CD14-positive monocyte (primary cell): ENCODE results near the gene SHQ1. TPM values are rescaled to one million over a fixed set of nuclear protein-coding genes. Genes with fewer than 3 reads are reported as not detected.
A peak's percentile ranks its signal among the peaks of the same experiment; 100 is the strongest.

Experiments used
- DNase-seq, 3 donors: peaks; one replicate each; pipeline ENCODE4 v3.0.0-alpha.2; 2011 to 2022
- H2AFZ ChIP-seq: 2 replicates; pipeline ENCODE4 v1.6.0; 2012; ENCODE audit warnings: mild to moderate bottlenecking, low read depth, low read length, inconsistent platforms; ENCODE audit not compliant: insufficient read depth, poor library complexity, severe bottlenecking
- H3K27ac ChIP-seq, 2 donors: 1 replicate in 1 of 2; 2 replicates in 1 of 2; pipeline ENCODE4 v1.5.1; 2012 to 2013; ENCODE audit warnings: low read length in 2 of 2, control low read depth in 1 of 2, inconsistent platforms in 1 of 2, low read depth in 1 of 2, mild to moderate bottlenecking in 1 of 2
- H3K27me3 ChIP-seq, 2 donors: one replicate each; pipeline versions ENCODE4 v1.6.0 to v1.6.1; 2011 to 2013; ENCODE audit warnings: low read length in 2 of 2; ENCODE audit not compliant: control insufficient read depth in 2 of 2, insufficient read depth in 2 of 2
- H3K36me3 ChIP-seq, 2 donors: replicated peaks in 1 of 2; 1 replicate in 1 of 2; 2 replicates in 1 of 2; pipeline versions ENCODE4 v1.5.1 to v1.6.1; 2012 to 2013; ENCODE audit warnings: low read length in 2 of 2, control low read depth in 1 of 2, inconsistent platforms in 1 of 2, mild to moderate bottlenecking in 1 of 2; ENCODE audit not compliant: insufficient read depth in 2 of 2, control insufficient read depth in 1 of 2
- H3K4me1 ChIP-seq, 2 donors: 1 replicate in 1 of 2; 2 replicates in 1 of 2; pipeline versions ENCODE4 v1.5.1 to v1.6.1; 2012 to 2013; ENCODE audit warnings: low read length in 2 of 2, control low read depth in 1 of 2, inconsistent platforms in 1 of 2, mild to moderate bottlenecking in 1 of 2, moderate library complexity in 1 of 2; ENCODE audit not compliant: insufficient read depth in 2 of 2, control insufficient read depth in 1 of 2
- H3K4me2 ChIP-seq: replicated peaks from 2 replicates; pipeline ENCODE3; 2012; ENCODE audit warnings: low read length, moderate library complexity, mild to moderate bottlenecking; ENCODE audit not compliant: poor library complexity, severe bottlenecking; ENCODE audit errors: extremely low read depth
- H3K4me3 ChIP-seq, 3 experiments: fragments of 200-600 bp in 1 of 3; sonication (generic) in 1 of 3; replicated peaks in 1 of 3; 1 replicate in 2 of 3; 2 replicates in 1 of 3; pipeline ENCODE4 v1.5.1; 2011 to 2013; ENCODE audit warnings: low read length in 3 of 3, mild to moderate bottlenecking in 3 of 3, control low read depth in 2 of 3, low read depth in 2 of 3, inconsistent platforms in 1 of 3, moderate library complexity in 1 of 3
- H3K79me2 ChIP-seq: 2 replicates; pipeline ENCODE4 v1.6.0; 2012; ENCODE audit warnings: mild to moderate bottlenecking, control low read depth, inconsistent platforms, low read length, moderate library complexity; ENCODE audit not compliant: insufficient read depth
- H3K9ac ChIP-seq: 2 replicates; pipeline ENCODE4 v1.6.0; 2017; ENCODE audit warnings: low read length, mild to moderate bottlenecking; ENCODE audit not compliant: insufficient read depth, poor library complexity, severe bottlenecking
- H3K9me3 ChIP-seq, 2 donors: replicated peaks in 1 of 2; 1 replicate in 1 of 2; 2 replicates in 1 of 2; pipeline versions ENCODE4 v1.5.1 to v1.6.1; 2012 to 2013; ENCODE audit warnings: low read length in 2 of 2, control low read depth in 1 of 2; ENCODE audit not compliant: control insufficient read depth in 1 of 2, insufficient read depth in 1 of 2
- H4K20me1 ChIP-seq: 2 replicates; pipeline ENCODE4 v1.6.0; 2012; ENCODE audit warnings: mild to moderate bottlenecking, low read length, control low read depth, moderate library complexity; ENCODE audit not compliant: insufficient read depth
- H3K27ac Mint-ChIP-seq, 7 donors: one replicate each; pipeline ENCODE4 v1.8.0; 2020; ENCODE audit warnings: mild to moderate bottlenecking in 7 of 7, mixed read lengths in 7 of 7, moderate library complexity in 6 of 7, inconsistent platforms in 2 of 7
- H3K27me3 Mint-ChIP-seq, 3 donors: one replicate each; pipeline ENCODE4 v1.8.0; 2021 to 2022; ENCODE audit warnings: low read depth in 3 of 3, mild to moderate bottlenecking in 3 of 3, mixed read lengths in 3 of 3, moderate library complexity in 3 of 3, inconsistent platforms in 1 of 3
- H3K36me3 Mint-ChIP-seq, 2 donors: one replicate each; pipeline ENCODE4 v1.8.0; 2020; ENCODE audit warnings: mixed read lengths in 2 of 2, inconsistent platforms in 1 of 2, mild to moderate bottlenecking in 1 of 2
- H3K4me1 Mint-ChIP-seq: one replicate; pipeline ENCODE4 v1.8.0; 2020; ENCODE audit warnings: mild to moderate bottlenecking, mixed read lengths
- H3K4me3 Mint-ChIP-seq, 2 donors: one replicate each; pipeline ENCODE4 v1.8.0; 2020; ENCODE audit warnings: mild to moderate bottlenecking in 2 of 2, mixed read lengths in 2 of 2, moderate library complexity in 1 of 2
- H3K9me3 Mint-ChIP-seq, 7 donors: one replicate each; pipeline ENCODE4 v1.8.0; 2020 to 2022; ENCODE audit warnings: mixed read lengths in 7 of 7, mild to moderate bottlenecking in 6 of 7, moderate library complexity in 6 of 7, inconsistent platforms in 2 of 7
- WGBS: methylation state at CpG from one replicate; pipeline ENCODE4 v1.1.5; 2013; ENCODE audit warnings: missing lambda C conversion rate; ENCODE audit not compliant: insufficient coverage; 5-methylcytosine and 5-hydroxymethylcytosine counted together
- intact Hi-C, 2 donors: fragments of 100-400 bp; cut with micrococcal nuclease; formaldehyde crosslinking; loops; one replicate each; pipeline versions ENCODE4 v1.15.0 to v1.15.1; 2023
- polyA plus RNA-seq, 3 donors: library from polyadenylated mRNA; depleted of rRNA in 1 of 3; unstranded in 2 of 3; stranded (reverse) in 1 of 3; fragments of 300-500 nt in 2 of 3; fragments of >200 nt in 1 of 3; fragmentation: Illumina TruSeq in 2 of 3; gene quantifications; 1 replicate in 2 of 3; 2 replicates in 1 of 3; pipeline ENCODE4 v1.2.3, GENCODE V29; 2012 to 2021
- TF ChIP-seq, protein P1 (sequence below): fragments of 200-600 bp; IDR thresholded peaks from one replicate; pipeline ENCODE4 v1.8.0; 2022; ENCODE audit warnings: antibody characterized with exemption, mild to moderate bottlenecking

Gene SHQ1
- polyA plus RNA-seq, 3 donors: 3.5 to 31.6 (median 8.2) TPM

DNA sequence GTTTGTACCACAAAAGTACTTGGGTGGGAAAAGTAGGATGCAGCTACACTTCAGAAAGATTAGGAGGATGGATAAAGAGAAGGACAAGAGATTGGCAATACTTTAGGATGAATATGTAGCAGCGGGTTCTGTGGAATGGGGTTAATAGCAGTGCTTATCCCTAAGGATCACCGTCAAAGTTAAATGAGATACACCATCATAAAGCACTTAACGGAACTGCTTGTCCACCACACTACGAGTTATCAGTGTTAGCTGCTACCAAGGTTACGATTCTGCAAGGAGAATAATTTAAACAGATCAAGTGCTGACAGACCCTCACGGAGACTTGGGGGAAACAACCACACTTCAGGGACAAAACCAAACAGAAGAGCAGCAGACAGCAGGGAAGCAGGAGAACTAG is 963 bp downstream of the SHQ1 start:
- peaks cover 21 to 25% of the 10 kb centered on the region in 2 donors for H3K4me1 ChIP-seq
- no peaks in the 10 kb centered on the region for H3K27me3 ChIP-seq
- H3K9ac ChIP-seq: peak overlapping the region; percentile 55
- no peak for DNase-seq
- Mint-ChIP-seq H3K27me3 (peaks cover 0 to 2% (median 0%) of the 10 kb centered on the region in 3 donors), H3K36me3 (peaks cover 10 to 12% of the 10 kb centered on the region in 2 donors), H3K9me3 (no peaks in the 10 kb centered on the region), H3K4me1 (peaks cover 35% of the 10 kb centered on the region), H3K4me3 (peak overlapping the region; percentile 94 to 100), H3K27ac (peak overlapping the region in 6 of 7 donors; percentile 58 to 94 (median 92))
- H3K4me3 ChIP-seq: peak overlapping the region; percentile 86 to 96 (median 86)
- no peaks in the 10 kb centered on the region for H3K9me3 ChIP-seq
- H3K36me3 ChIP-seq: peaks cover 0 to under 1% of the 10 kb centered on the region in 2 donors
- H3K4me2 ChIP-seq: peak overlapping the region; percentile 93
- peak overlapping the region in 1 of 2 donors; percentile 71 for H3K27ac ChIP-seq
- intact Hi-C loops: loop anchor here (5.0 to 10.0 kb wide), 3 partner anchors 150 to 1122 kb away; partner anchors contain the start of genes EIF4E3 (in 1 of the 2) and PPP4R2 (in 1 of the 2)
- peaks cover 23% of the 10 kb centered on the region for H3K79me2 ChIP-seq
- TF ChIP-seq, protein P1, sequence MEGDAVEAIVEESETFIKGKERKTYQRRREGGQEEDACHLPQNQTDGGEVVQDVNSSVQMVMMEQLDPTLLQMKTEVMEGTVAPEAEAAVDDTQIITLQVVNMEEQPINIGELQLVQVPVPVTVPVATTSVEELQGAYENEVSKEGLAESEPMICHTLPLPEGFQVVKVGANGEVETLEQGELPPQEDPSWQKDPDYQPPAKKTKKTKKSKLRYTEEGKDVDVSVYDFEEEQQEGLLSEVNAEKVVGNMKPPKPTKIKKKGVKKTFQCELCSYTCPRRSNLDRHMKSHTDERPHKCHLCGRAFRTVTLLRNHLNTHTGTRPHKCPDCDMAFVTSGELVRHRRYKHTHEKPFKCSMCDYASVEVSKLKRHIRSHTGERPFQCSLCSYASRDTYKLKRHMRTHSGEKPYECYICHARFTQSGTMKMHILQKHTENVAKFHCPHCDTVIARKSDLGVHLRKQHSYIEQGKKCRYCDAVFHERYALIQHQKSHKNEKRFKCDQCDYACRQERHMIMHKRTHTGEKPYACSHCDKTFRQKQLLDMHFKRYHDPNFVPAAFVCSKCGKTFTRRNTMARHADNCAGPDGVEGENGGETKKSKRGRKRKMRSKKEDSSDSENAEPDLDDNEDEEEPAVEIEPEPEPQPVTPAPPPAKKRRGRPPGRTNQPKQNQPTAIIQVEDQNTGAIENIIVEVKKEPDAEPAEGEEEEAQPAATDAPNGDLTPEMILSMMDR: no peak
- H4K20me1 ChIP-seq: no peaks in the 10 kb centered on the region
- WGBS: 10% methylated on average over 2 of the region's 6 CpGs
- peak overlapping the region; percentile 89 for H2AFZ ChIP-seq

DNA sequence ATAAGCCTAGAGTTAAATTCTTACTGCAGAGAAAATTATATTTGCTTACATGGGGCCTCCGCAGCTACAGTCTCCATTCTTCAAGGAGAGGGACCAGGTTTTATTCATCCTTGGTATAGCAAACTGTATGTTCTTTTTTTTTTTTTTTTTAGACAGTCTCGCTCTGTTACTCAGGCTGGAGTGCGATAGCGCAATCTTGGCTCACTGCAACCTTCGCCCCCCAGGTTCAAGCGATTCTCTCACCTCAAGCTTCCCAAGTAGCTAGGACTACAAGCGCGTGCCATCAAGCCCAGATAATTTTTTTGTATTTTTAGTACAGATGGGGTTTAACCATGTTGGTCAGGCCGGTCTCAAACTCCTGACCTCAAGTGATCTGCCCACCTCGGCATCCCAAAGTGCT is 2.1 kb downstream of the SHQ1 start:
- no CpG with 5 or more reads among the region's 10 CpGs for WGBS
- H3K4me2 ChIP-seq: no peak overlapping the region
- no peak overlapping the region for H3K4me3 ChIP-seq
- no peak overlapping the region for H3K27ac Mint-ChIP-seq
- intact Hi-C loops: loop anchor here (5.0 to 10.0 kb wide), 3 partner anchors 151 to 1121 kb away; partner anchors contain the start of genes EIF4E3 (in 1 of the 2) and PPP4R2 (in 1 of the 2)
- no peak overlapping the region for H3K4me3 Mint-ChIP-seq
- H3K27me3 Mint-ChIP-seq: peaks cover 0 to 2% (median 0%) of the 10 kb centered on the region in 3 donors
- H3K36me3 ChIP-seq: peaks cover 10 to 11% of the 10 kb centered on the region in 2 donors
- peaks cover 21 to 24% of the 10 kb centered on the region in 2 donors for H3K36me3 Mint-ChIP-seq
- H2AFZ ChIP-seq: no peak overlapping the region
- H3K9me3 Mint-ChIP-seq: no peaks in the 10 kb centered on the region
- H3K79me2 ChIP-seq: peaks cover 23% of the 10 kb centered on the region
- peaks cover 21 to 25% of the 10 kb centered on the region in 2 donors for H3K4me1 ChIP-seq
- no peaks in the 10 kb centered on the region for H3K27me3 ChIP-seq
- TF ChIP-seq, protein P1: no peak
- no peak for DNase-seq
- no peaks in the 10 kb centered on the region for H4K20me1 ChIP-seq
- no peak overlapping the region for H3K27ac ChIP-seq
- H3K9me3 ChIP-seq: no peaks in the 10 kb centered on the region
- H3K4me1 Mint-ChIP-seq: peaks cover 35% of the 10 kb centered on the region
- no peak overlapping the region for H3K9ac ChIP-seq
